WI38 (cell line): ENCODE results near the gene UCHL5.

Source experiments
- H3K4me3 ChIP-seq: 2 replicates; pipeline ENCODE4 v1.5.1; 2011; ENCODE audit warnings: low read depth, mild to moderate bottlenecking, control low read depth, low read length
- CTCF ChIP-seq: IDR thresholded peaks from 2 replicates; pipeline ENCODE4 v1.5.1; 2012; ENCODE audit warnings: low read depth, mild to moderate bottlenecking, control low read depth, low read length

Gene UCHL5

GRCh38 chr1:193059282-193060114 lies at the start of gene UCHL5, which contains the start of gene RO60:
UCHL5 (minus strand) TSS chr1:193059360; CDS start chr1:193059260, 100 bp downstream.
RO60 (plus strand) TSS chr1:193059612; CDS start chr1:193069055, 9,443 bp downstream.
- TF ChIP-seq CTCF, result no peak

GRCh38 chr1:193108471-193108870 lies 49.3 kb upstream of the UCHL5 start:
- no peak overlapping the region for H3K4me3 ChIP-seq
- TF ChIP-seq CTCF, result no peak

More at GRCh38 chr1:193059282-193060114, at the start of gene UCHL5, which contains the start of gene RO60:
- H3K4me3 ChIP-seq, result peak within 1 kb of the TSS; percentile 93

- H3K4me3 ChIP-seq, result peak overlapping the region; percentile 71
- TF ChIP-seq CTCF, result no peak
Observed at GRCh38 chr1:193105821-193106177, 46.6 kb upstream of the UCHL5 start.

- TF ChIP-seq CTCF, result no peak
- H3K4me3 ChIP-seq, result peak within 1 kb of the TSS; percentile 71
Observed at GRCh38 chr1:193104907-193105820, 46.0 kb upstream of the UCHL5 start, which contains the start of gene GLRX2. GLRX2 (minus strand) TSS chr1:193105414; CDS start chr1:193105382, 32 bp downstream.

GRCh38 chr1:193104502-193104906 lies 45.3 kb upstream of the UCHL5 start:
- peak overlapping the region; percentile 71 for H3K4me3 ChIP-seq
- no peak for TF ChIP-seq CTCF

GRCh38 chr1:193103759-193104501 lies 44.8 kb upstream of the UCHL5 start:
- no peak for TF ChIP-seq CTCF
- H3K4me3 ChIP-seq, result peak overlapping the region; percentile 71
